GM18867 (cell line): ENCODE data around the gene FGFR2.
A peak's percentile ranks its signal among the peaks of the same experiment; 100 is the strongest.
"Not testable (repeated sequence)": the region's sequence is repeated elsewhere in the genome, so short reads cannot be mapped to it uniquely, and the experiment has no call there.

ENCODE experiments used
- ATAC-seq: cut with Tn5 transposase; IDR thresholded peaks from one replicate; pipeline ENCODE4 v1.9.1; 2021; ENCODE audit warnings: mild to moderate bottlenecking, moderate library complexity; ENCODE audit not compliant: unreplicated experiment

The FGFR2 gene

GRCh38 chr10:121526801-121527221 lies 71.4 kb downstream of the FGFR2 start:
- no peak for ATAC-seq

DNA sequence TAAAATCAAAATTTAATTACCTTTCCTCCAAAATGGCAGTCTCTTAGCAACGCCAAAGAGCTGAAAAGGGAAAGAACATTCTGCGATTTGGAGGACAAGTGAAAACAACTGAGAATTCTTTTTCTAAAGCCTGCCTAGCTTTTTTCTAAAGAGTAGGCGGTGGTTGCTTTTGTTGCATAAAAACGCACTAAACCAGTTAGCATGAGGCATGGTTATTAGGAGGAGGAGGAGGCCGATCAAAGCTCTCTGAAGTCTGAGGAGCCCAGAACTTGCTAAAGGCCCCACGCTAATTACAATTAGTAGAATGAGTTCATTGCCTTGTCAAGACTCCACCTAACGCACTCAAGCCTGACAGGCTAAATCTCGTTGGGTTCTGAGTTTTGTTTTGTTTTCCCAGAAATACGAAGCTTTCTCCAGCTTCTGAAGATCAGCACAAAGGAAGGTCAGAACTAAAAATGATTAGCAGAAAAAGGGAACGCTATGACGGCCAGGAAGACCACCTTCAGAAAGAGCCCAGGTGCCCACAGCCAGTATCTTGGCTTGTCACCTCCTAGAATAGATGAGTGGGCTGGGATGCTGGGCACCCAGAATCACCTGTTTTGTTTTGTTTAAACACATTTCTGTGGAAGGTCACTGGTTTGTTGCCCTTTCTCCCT lies 72.0 kb downstream of the FGFR2 start:
- ATAC-seq = no peak

GRCh38 chr10:121525251-121526134 lies 72.8 kb downstream of the FGFR2 start:
- no peak for ATAC-seq

DNA sequence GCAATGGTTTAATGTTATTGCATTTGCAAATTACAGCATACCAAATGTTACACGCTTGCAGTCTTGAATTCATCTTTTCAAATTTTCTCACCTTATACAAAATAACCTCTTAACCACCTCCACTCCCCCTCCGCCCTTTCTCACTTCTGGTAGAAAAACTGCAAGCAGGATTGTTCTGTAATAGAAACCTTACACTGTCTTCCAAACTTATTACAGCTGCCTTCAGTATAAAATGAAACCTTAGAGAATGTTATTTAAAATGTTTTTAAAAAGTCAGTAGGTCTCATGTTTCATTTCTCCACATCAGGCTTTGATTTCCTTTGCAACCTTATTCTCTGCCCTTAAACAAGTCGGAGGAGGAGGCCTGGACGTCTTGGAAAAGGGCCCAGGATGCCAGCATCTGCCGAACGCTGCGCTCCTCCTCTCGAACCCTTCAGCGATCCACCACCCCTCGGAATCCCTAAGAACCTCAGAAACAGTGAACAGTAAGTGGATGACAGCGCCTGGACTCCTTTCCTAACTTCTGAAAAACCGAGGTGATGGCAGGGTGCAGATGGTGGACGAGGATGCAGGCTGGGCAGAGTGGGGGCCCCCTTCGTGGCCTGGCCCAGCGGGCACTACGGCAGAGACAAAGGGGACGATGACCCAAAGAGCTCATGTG lies 74.0 kb downstream of the FGFR2 start:
- no peak for ATAC-seq

- no peak for ATAC-seq
These were observed 75.4 kb downstream of the FGFR2 start for GRCh38 chr10:121522831-121523230.

DNA sequence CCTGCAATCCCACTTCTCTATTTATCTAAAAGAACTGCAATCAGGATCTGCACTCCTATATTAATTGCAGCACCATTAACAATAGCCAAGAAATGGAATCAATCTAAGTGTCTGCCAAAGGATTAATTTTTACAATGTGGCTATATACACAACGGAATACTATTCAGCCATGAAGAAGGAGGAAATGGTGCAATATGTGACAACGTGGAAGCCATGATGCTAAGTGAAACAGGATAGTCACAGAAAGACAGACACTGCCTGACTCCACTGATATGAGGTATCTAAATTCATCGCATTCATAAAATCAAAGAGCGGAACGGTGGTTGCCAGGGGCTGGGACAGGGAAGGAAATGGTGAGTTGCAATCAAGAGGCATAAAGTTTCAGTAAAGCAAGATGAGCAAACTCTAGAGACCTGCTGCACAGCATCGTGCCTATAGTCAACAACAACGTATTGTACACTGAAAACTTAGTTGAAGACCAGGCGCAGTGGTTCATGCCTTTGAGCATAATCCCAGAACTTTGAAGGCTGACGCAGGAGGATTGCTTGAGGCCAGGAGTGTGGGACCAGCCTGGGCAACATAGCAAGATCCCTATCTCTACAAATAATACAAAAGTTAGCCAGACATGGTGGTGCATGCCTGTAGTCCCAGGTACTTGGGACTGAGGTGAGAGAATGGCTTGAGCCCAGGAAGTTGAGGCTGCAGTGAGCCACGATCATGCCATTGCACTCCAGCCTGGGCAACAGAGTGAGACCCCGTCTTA lies 76.3 kb downstream of the FGFR2 start:
- ATAC-seq = no peak

DNA sequence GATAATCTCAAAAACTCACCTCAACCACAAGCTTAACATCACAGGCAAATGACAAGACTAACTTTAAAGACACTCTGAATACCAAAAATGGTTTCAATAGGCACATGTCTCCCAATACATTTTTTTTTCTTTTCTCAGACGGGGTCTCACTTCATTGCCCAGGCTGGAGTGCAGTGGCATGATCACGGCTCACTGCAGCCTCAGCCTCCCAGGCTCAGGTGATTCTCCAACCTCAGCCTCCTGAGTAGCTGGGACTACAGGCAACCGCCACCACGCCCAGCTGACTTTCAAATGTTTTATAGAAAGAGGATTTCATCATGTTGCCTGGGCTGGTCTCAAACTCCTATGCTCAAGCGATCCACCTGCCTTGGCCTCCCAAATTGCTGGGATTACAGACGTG lies 77.7 kb downstream of the FGFR2 start:
- not testable (repeated sequence) for ATAC-seq

- no peak for ATAC-seq
These were observed 78.2 kb downstream of the FGFR2 start for GRCh38 chr10:121519901-121520493.

- ATAC-seq = no peak
These were observed 78.8 kb downstream of the FGFR2 start for GRCh38 chr10:121519411-121519810.

- ATAC-seq = no peak
These were observed 79.9 kb downstream of the FGFR2 start for GRCh38 chr10:121518333-121518732.

DNA sequence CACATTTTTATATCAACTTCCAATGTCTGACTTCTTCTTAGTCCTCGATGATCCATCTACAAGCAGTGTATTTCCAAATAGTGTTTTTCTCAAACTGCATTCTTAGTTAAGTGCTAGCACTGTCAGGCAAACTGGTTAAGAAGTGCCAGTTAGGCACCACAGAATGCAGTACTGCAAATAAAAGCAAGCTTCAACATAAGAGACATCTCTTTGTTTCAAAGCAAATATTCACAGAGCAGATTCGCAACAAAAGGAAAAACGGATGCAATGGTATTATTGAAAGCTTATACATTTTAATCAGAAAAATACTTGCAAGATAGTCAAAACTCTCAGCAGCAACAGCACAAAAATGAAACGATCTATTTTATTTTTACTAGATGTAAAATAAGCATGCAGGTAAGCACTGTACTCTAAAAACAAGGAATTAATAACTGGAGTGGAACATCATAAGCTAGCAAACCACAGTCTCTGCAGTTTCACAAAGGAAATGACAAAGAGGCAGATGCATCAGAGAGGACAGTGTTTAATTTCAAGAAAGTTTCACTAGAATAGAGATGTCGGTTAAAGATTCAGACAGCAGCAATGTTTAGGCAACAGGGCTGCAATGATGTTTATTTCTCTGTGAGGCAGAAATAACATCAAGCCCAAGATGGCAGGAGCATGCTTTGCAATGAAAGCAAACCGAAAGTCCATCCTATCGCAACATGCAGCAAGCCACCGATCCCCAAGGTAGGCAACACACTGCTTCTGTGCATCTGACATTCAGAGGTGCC lies 82.0 kb downstream of the FGFR2 start:
- peak; percentile 86 for ATAC-seq

DNA sequence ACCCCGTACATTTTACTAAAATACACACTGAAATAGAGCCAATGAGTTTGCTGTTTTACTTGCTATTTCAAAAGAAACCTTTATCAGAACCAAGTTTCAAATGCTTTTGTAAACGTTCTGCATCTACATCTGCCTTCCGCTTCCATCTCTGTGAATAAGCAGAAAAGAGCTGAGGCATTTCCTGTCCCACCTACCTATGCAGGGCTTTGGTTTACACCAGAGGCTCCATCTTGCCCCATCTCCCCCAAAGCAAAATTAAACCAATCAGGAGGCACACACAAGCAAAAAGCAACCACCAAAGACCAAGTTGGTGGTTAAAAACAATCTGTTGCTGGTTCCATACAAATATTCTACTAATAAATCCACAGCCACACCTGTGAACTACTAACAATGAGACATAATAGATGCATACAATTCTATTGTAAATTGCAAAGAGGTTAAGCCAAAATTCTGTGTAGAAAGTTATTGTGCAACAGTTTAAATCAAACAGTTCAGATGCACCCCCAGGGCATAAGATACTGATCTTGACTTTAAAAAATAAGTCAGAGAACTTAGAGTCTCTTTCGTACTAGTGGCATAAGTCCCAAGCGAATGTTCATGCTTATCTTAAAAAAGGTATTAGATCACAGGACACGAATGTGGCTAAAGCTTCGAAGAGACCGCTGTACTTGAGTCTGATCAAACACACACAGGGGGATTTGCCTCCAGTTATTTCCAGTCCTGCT lies 83.9 kb downstream of the FGFR2 start:
- ATAC-seq = no peak

DNA sequence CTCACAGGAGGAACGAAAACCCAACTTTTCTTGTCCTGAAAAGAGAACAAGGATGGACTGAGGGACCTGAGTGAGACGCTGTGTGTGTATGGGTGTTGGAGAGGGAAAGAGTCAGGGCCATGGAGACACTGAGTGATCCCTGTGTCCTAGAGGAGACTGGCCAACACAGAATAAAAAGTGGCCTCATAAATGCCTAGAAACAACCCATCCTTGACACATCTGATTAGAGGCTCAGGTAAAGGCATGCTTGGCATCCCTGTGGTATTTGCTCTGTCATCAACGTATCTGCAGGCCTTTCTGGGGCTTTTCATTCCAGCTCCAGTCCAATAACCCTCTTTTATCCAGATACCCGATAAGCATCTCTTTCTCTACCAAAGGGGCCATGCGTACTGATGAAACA lies 86.3 kb downstream of the FGFR2 start:
- ATAC-seq = no peak

GRCh38 chr10:121511460-121511859 lies 86.8 kb downstream of the FGFR2 start:
- no peak for ATAC-seq

- ATAC-seq = no peak
These were observed 88.0 kb downstream of the FGFR2 start for GRCh38 chr10:121510201-121510771.

- no peak for ATAC-seq
These were observed 88.4 kb downstream of the FGFR2 start for GRCh38 chr10:121509796-121510195.

DNA sequence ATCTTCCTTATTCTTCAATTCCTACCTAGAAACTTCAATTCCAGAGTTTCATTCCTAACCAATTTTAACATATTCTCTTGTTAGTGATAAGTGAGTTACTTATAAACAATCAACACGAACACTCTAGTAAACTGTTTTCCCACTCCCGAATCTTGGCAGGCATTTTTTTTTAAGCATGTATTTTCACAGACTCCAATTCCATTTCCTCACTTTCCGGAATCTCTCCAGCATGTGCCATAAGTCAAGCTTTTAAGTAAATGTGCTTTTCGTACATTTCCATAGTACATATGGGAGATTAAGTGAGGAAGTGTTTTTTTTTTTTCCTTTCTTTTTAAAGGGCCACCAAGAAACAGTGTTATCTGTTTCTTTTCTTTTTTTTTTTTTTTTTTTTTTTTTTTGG lies 89.1 kb downstream of the FGFR2 start:
- no peak for ATAC-seq

- ATAC-seq = no peak
These were observed 94.6 kb downstream of the FGFR2 start for GRCh38 chr10:121503587-121504051.

DNA sequence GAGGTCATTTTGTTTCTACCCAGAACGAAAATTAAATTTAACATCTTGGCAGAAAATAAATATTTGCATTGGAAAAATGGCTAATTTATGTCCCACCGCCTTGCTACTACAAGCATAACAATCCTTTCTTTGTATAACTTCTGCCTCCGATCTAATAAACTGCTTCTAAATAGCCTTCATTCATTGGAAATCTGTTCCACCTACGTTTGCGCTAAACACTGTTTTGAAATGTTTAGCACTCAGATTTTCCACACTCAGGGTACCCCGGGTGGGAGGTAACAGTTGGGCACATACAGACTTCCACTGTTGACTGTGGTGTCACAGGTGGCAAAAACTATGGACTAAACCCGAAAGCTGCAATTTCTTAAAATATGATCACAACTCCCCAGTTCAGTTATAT lies 96.4 kb downstream of the FGFR2 start:
- ATAC-seq = no peak
